GM20431 (cell line): ENCODE measurements around the gene PDLIM4.

Experiments
- in situ Hi-C: fragments of 300-500 bp; cut with MseI, MboI; formaldehyde crosslinking; loops from one replicate; pipeline ENCODE4 v1.15.0; 2020; ENCODE audit warnings: low sequenced_read_pairs; ENCODE audit not compliant: unreplicated experiment

Gene PDLIM4

GRCh38 chr5:132265336-132266030 lies 8.0 kb downstream of the PDLIM4 start:
- in situ Hi-C loops: no loop called here

- in situ Hi-C loops: no loop called here
These were observed 8.7 kb downstream of the PDLIM4 start for GRCh38 chr5:132266031-132266835.

- in situ Hi-C loops: no loop called here
These were observed 9.3 kb downstream of the PDLIM4 start for GRCh38 chr5:132266836-132267160.

- in situ Hi-C loops: no loop called here
These were observed 9.8 kb downstream of the PDLIM4 start for GRCh38 chr5:132267166-132267739.

- in situ Hi-C loops: no loop called here
These were observed 10.7 kb downstream of the PDLIM4 start for GRCh38 chr5:132267931-132268768.

GRCh38 chr5:132268769-132269551 lies 11.5 kb downstream of the PDLIM4 start:
- in situ Hi-C loops: no loop called here

GRCh38 chr5:132269635-132270334 lies 12.3 kb downstream of the PDLIM4 start:
- in situ Hi-C loops: no loop called here

- in situ Hi-C loops: no loop called here
These were observed 12.8 kb downstream of the PDLIM4 start for GRCh38 chr5:132270335-132270665.

- in situ Hi-C loops: no loop called here
These were observed 13.2 kb downstream of the PDLIM4 start for GRCh38 chr5:132270706-132271105.

- in situ Hi-C loops: no loop called here
These were observed 14.1 kb downstream of the PDLIM4 start for GRCh38 chr5:132271251-132272246.

GRCh38 chr5:132272311-132273210 lies 15.1 kb downstream of the PDLIM4 start:
- in situ Hi-C loops: no loop called here

- in situ Hi-C loops: no loop called here
These were observed 16.1 kb downstream of the PDLIM4 start for GRCh38 chr5:132273631-132274030.

GRCh38 chr5:132274050-132274792 lies 16.7 kb downstream of the PDLIM4 start:
- in situ Hi-C loops: no loop called here

GRCh38 chr5:132275367-132276220 lies 18.1 kb downstream of the PDLIM4 start:
- in situ Hi-C loops: no loop called here

- in situ Hi-C loops: no loop called here
These were observed 19.8 kb downstream of the PDLIM4 start for GRCh38 chr5:132277256-132277655.
